Gastroesophageal sphincter (tissue), 4 donors: Measurements from ENCODE around the gene NISCH. TPM values are rescaled to one million over a fixed set of nuclear protein-coding genes. Genes with fewer than 3 reads are reported as not detected.

Source experiments
- ATAC-seq: fragments of 150-250 bp; one replicate; pipeline ENCODE4 v1.9.1; 2016; ENCODE audit warnings: mild to moderate bottlenecking, moderate library complexity
- H3K27ac ChIP-seq, 4 donors: fragments of 200-600 bp; sonication (generic) in 3 of 4; 1 replicate in 3 of 4; 2 replicates in 1 of 4; pipeline ENCODE4 v1.5.1; 2016 to 2019
- H3K27me3 ChIP-seq: fragments of 200-600 bp; sonication (generic); one replicate; pipeline ENCODE4 v1.5.1; 2019
- H3K36me3 ChIP-seq, 2 donors: fragments of 200-600 bp; sonication (generic); one replicate each; pipeline ENCODE4 v1.5.1; 2019; ENCODE audit warnings: control low read depth in 1 of 2
- H3K4me1 ChIP-seq, 3 donors: fragments of 200-600 bp; sonication (generic); 1 replicate in 2 of 3; 2 replicates in 1 of 3; pipeline ENCODE4 v1.5.1; 2016 to 2019; ENCODE audit warnings: control low read depth in 2 of 3
- H3K4me3 ChIP-seq, 2 donors: fragments of 200-600 bp; sonication (generic); one replicate each; pipeline ENCODE4 v1.5.1; 2019; ENCODE audit warnings: mild to moderate bottlenecking in 1 of 2, moderate library complexity in 1 of 2
- H3K9me3 ChIP-seq, 3 donors: fragments of 200-600 bp; sonication (generic); one replicate each; pipeline ENCODE4 v1.5.1; 2017 to 2019; ENCODE audit warnings: control low read depth in 2 of 3
- EP300 ChIP-seq: sonication (generic); formaldehyde crosslinking; IDR thresholded peaks from one replicate; pipeline ENCODE4 v1.6.1; 2017; ENCODE audit warnings: antibody characterized with exemption, mild to moderate bottlenecking
- POLR2A ChIP-seq, 2 donors: fragments of 450-650 bp; IDR thresholded peaks; one replicate each; pipeline ENCODE4 v1.6.1; 2017; ENCODE audit warnings: antibody characterized with exemption in 2 of 2, mild to moderate bottlenecking in 2 of 2, moderate library complexity in 1 of 2
- POLR2AphosphoS5 ChIP-seq: sonication (generic); formaldehyde crosslinking; IDR thresholded peaks from one replicate; pipeline ENCODE4 v1.6.1; 2017; ENCODE audit warnings: antibody characterized with exemption
- WGBS, 2 donors: methylation state at CpG; one replicate each; pipeline ENCODE4 v1.1.5; 2018; ENCODE audit warnings: low coverage in 1 of 2; 5-methylcytosine and 5-hydroxymethylcytosine counted together
- total RNA-seq, 4 donors: library from RNA; depleted of rRNA; stranded (reverse); fragments of >200 nt; gene quantifications; one replicate each; pipeline ENCODE4 v1.1.0, GENCODE V29; 2016
- TF ChIP-seq, protein P1 (sequence below), 4 experiments: fragments of 200-600 bp in 2 of 4; fragments of 450-650 bp in 2 of 4; sonication (generic) in 1 of 4; IDR thresholded peaks; one replicate each; pipeline ENCODE4 v1.5.1; 2017 to 2019; ENCODE audit warnings: antibody characterized with exemption in 4 of 4, mild to moderate bottlenecking in 2 of 4, moderate library complexity in 2 of 4

NISCH gene
- total RNA-seq, 4 donors from 2014 or later: 56.7 to 95.9 (median 78.9) TPM

DNA sequence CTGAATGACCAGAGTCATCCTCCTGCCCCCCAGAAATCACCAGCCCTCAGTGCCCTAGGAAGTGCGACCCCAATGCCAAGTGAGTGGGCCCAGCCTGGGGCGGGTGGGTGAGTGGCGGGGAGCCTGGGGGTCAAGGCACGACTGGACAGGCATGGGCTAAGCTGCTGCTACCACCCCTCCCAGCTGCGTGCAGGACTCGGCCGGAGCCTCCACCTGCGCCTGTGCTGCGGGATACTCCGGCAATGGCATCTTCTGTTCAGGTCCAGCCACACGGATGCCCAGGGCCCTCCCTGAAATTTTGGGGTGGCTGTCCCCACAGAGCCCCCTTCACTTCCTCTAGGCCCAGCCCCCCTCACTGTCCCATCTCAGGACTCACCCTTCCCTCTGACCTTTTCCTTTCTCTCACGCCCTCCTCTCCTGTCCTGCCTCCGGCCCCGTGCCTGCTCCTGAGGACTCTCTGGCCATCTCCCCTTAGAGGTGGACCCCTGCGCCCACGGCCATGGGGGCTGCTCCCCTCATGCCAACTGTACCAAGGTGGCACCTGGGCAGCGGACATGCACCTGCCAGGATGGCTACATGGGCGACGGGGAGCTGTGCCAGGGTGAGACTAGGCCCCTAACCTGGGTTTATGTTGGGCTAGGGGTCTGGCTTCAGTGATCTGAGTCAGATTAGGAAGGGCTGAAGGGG, 61.2 kb downstream of the NISCH start:
- Histone ChIP-seq H3K27ac (no peak overlapping the region), H3K9me3 (no peaks in the 10 kb centered on the region), H3K4me3 (no peak overlapping the region), H3K4me1 (peaks cover 0 to 8% (median 0%) of the 10 kb centered on the region in 3 donors), H3K27me3 (no peaks in the 10 kb centered on the region), H3K36me3 (peaks cover 0 to 36% of the 10 kb centered on the region in 2 donors)
- TF ChIP-seq POLR2A (IDR thresholded peaks at IDR 0.05) (no peak), POLR2AphosphoS5 (no peak)
- TF ChIP-seq, protein P1, sequence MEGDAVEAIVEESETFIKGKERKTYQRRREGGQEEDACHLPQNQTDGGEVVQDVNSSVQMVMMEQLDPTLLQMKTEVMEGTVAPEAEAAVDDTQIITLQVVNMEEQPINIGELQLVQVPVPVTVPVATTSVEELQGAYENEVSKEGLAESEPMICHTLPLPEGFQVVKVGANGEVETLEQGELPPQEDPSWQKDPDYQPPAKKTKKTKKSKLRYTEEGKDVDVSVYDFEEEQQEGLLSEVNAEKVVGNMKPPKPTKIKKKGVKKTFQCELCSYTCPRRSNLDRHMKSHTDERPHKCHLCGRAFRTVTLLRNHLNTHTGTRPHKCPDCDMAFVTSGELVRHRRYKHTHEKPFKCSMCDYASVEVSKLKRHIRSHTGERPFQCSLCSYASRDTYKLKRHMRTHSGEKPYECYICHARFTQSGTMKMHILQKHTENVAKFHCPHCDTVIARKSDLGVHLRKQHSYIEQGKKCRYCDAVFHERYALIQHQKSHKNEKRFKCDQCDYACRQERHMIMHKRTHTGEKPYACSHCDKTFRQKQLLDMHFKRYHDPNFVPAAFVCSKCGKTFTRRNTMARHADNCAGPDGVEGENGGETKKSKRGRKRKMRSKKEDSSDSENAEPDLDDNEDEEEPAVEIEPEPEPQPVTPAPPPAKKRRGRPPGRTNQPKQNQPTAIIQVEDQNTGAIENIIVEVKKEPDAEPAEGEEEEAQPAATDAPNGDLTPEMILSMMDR (IDR thresholded peaks at IDR 0.05): no peak
- no peak for ATAC-seq
- 80% methylated on average over 1 of the region's 19 CpGs; no CpG with 5 or more reads in 1 of the 2 donors for WGBS, 2 donors

DNA sequence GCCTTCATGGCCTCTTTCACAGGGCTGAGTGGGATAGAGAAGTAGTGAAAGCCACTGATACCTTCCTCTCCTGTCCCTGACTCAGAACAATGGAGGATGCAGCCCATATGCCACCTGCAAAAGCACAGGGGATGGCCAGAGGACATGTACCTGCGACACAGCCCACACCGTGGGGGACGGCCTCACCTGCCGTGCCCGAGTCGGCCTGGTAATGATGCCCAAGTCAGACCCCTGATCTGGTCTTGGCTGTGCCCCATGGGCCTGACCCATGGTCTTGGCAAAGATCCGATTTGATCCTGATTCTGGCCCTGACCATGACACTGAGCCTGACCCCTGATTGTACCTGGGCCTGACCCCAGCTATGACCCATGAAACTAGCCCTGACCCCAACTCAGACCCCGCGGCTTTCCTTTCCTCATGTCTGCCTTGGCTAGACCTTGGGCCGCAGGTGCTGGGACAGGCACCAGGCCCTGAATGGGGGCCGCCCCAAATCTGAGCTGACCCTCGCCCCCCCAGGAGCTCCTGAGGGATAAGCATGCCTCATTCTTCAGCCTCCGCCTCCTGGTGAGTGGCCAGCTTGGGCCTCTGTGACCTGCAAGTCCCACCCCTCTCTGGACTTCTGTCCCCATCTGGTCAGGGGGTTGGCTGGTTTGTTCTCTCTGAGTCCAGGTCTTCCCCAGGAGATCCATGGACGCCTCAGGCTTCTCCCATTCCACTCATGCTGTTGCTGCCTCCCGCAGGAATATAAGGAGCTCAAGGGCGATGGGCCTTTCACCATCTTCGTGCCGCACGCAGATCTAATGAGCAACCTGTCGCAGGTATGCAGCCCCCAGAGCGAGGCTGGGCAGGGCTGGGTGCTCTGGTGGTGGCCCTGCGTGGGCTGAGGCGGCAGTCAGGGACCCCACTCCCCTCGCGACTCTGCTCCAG, 62.7 kb downstream of the NISCH start:
- Histone ChIP-seq H3K4me1 (peaks cover 0 to 8% (median 0%) of the 10 kb centered on the region in 3 donors), H3K36me3 (peaks cover 0 to 47% of the 10 kb centered on the region in 2 donors), H3K4me3 (peak overlapping the region in 1 of 2 donors; percentile 39), H3K27ac (no peak overlapping the region), H3K9me3 (no peaks in the 10 kb centered on the region), H3K27me3 (no peaks in the 10 kb centered on the region)
- ATAC-seq: no peak
- 55 to 90% methylated on average over 2 to 7 of the region's 25 CpGs for WGBS, 2 donors
- no peak for TF ChIP-seq POLR2AphosphoS5
- TF ChIP-seq, protein P1 (IDR thresholded peaks at IDR 0.05): no peak
- TF ChIP-seq POLR2A (IDR thresholded peaks at IDR 0.05): no peak
- no peak for TF ChIP-seq EP300

DNA sequence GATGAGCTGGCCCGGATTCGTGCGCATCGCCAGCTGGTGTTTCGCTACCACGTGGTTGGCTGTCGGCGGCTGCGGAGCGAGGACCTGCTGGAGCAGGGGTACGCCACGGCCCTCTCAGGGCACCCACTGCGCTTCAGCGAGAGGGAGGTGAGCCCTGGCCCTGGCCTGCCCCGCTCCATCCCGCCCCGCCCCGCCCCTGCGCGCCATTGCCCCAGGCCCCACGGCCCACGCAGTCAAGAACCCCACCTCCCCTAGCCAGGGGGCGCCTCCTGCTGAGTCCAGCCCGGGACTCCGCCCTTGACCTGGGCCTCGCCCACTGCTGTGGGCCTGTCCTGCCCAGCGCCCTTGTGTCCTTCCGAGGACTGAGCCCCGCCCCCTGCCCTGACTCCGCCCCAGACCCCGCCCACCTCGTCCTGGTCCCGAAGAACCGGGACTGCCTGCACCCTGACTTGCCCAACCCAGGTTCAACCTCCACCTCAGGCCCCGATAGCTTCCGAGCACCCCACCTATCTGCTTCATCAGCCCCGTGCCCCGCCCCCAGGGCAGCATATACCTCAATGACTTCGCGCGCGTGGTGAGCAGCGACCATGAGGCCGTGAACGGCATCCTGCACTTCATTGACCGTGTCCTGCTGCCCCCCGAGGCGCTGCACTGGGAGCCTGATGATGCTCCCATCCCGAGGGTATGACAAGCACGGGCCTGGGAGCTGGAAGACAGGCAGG, 63.5 kb downstream of the NISCH start:
- H3K4me1 ChIP-seq: peaks cover 0 to 8% (median 0%) of the 10 kb centered on the region in 3 donors
- no peak overlapping the region for H3K27ac ChIP-seq
- no peaks in the 10 kb centered on the region for H3K27me3 ChIP-seq
- ATAC-seq: peak; percentile 45
- WGBS, 2 donors: 20 to 42% methylated on average over 1 to 9 of the region's 50 CpGs
- H3K9me3 ChIP-seq: no peaks in the 10 kb centered on the region
- TF ChIP-seq POLR2AphosphoS5 (no peak), POLR2A (IDR thresholded peaks at IDR 0.05) (no peak), EP300 (no peak)
- TF ChIP-seq, protein P1 (IDR thresholded peaks at IDR 0.05): no peak
- H3K4me3 ChIP-seq: peak overlapping the region in 1 of 2 donors; percentile 39
- peaks cover 0 to 48% of the 10 kb centered on the region in 2 donors for H3K36me3 ChIP-seq

DNA sequence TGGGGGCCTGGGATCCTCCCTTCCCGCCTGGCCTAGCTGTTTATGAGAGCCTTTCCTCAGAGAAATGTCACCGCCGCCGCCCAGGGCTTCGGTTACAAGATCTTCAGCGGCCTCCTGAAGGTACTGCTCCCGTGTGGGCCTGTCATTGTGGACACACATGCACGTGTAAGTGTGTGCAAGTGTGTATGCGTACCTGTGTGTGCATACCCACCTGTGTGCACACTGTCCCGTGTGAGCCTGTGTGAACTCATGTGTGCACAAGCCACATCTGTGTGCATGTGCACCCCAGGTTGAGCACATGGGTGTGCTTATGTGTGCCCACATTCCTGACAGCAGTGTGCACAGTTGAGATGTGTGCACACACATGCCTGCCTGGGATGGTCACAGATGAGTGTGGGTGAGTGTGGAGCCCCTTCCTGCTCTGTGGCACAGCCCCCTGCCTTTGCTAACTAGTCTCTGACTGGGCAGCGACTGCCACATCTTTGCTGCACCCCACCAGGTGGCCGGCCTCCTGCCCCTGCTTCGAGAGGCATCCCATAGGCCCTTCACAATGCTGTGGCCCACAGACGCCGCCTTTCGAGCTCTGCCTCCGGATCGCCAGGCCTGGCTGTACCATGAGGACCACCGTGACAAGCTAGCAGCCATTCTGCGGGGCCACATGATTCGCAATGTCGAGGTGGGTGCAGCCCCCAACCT, 64.2 kb downstream of the NISCH start:
- peaks cover 0 to 11% (median 2%) of the 10 kb centered on the region in 3 donors for H3K4me1 ChIP-seq
- ATAC-seq: no peak
- 80 to 100% methylated on average over 1 to 3 of the region's 22 CpGs for WGBS, 2 donors
- peaks cover 0 to 48% of the 10 kb centered on the region in 2 donors for H3K36me3 ChIP-seq
- no peak overlapping the region for H3K4me3 ChIP-seq
- H3K27me3 ChIP-seq: no peaks in the 10 kb centered on the region
- TF ChIP-seq, protein P1 (IDR thresholded peaks at IDR 0.05): no peak
- TF ChIP-seq EP300 (no peak), POLR2AphosphoS5 (no peak), POLR2A (IDR thresholded peaks at IDR 0.05) (no peak)
- no peak overlapping the region for H3K27ac ChIP-seq
- H3K9me3 ChIP-seq: no peaks in the 10 kb centered on the region
